ENCODE data around the gene ETFB.

- TF ChIP-seq, protein P1, sequence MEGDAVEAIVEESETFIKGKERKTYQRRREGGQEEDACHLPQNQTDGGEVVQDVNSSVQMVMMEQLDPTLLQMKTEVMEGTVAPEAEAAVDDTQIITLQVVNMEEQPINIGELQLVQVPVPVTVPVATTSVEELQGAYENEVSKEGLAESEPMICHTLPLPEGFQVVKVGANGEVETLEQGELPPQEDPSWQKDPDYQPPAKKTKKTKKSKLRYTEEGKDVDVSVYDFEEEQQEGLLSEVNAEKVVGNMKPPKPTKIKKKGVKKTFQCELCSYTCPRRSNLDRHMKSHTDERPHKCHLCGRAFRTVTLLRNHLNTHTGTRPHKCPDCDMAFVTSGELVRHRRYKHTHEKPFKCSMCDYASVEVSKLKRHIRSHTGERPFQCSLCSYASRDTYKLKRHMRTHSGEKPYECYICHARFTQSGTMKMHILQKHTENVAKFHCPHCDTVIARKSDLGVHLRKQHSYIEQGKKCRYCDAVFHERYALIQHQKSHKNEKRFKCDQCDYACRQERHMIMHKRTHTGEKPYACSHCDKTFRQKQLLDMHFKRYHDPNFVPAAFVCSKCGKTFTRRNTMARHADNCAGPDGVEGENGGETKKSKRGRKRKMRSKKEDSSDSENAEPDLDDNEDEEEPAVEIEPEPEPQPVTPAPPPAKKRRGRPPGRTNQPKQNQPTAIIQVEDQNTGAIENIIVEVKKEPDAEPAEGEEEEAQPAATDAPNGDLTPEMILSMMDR (IDR thresholded peaks at IDR 0.05): no peak
- TF ChIP-seq POLR2AphosphoS5 (IDR thresholded peaks at IDR 0.05; ENCODE audit: insufficient read depth in 1 of 2, low read depth in 1 of 2) (no peak), POLR2A (IDR thresholded peaks at IDR 0.05) (no peak)
Measured at GRCh38 chr19:51301266-51301665, 64.9 kb downstream of the ETFB start.

Measured in vagina (tissue), 2 donors.